HepG2 (cell line): Measurements from ENCODE around the gene CDC26. TPM values are rescaled to one million over a fixed set of nuclear protein-coding genes. Genes with fewer than 3 reads are reported as not detected.

Experiments
- AGO1 ChIP-seq: fragments of 200-400 bp; formaldehyde crosslinking; IDR thresholded peaks from 2 replicates; pipeline ENCODE4 v1.6.1; 2017; ENCODE audit warnings: mild to moderate bottlenecking, low read depth, low read length, moderate library complexity; ENCODE audit not compliant: poor library complexity, severe bottlenecking
- ERF ChIP-seq: IDR thresholded peaks from 2 replicates; pipeline ENCODE4 v1.6.1; 2018; ENCODE audit warnings: missing biosample characterization, missing genetic modification reagents
- GFI1 ChIP-seq: sonication (generic); formaldehyde crosslinking; IDR thresholded peaks from 2 replicates; pipeline ENCODE4 v1.5.0; 2020; ENCODE audit warnings: missing genetic modification reagents, mild to moderate bottlenecking, borderline replicate concordance
- NFYC ChIP-seq: IDR thresholded peaks from 2 replicates; pipeline ENCODE4 v1.6.1; 2016; ENCODE audit warnings: missing genetic modification reagents, missing compliant biosample characterization
- PHB2 ChIP-seq: fragments of 450-650 bp; IDR thresholded peaks from 2 replicates; pipeline ENCODE4 v1.6.1; 2018; ENCODE audit not compliant: partially characterized antibody
- POGZ ChIP-seq: sonication (generic); formaldehyde crosslinking; IDR thresholded peaks from 2 replicates; pipeline ENCODE4 v1.4.0; 2020; ENCODE audit warnings: mild to moderate bottlenecking, missing genetic modification reagents
- TEAD3 ChIP-seq: optimal IDR thresholded peaks from 2 replicates; pipeline ENCODE3; 2016; ENCODE audit warnings: borderline replicate concordance
- ZBTB3 ChIP-seq: sonication (generic); formaldehyde crosslinking; IDR thresholded peaks from 2 replicates; pipeline ENCODE4 v1.4.0; 2020; ENCODE audit warnings: low read depth, mild to moderate bottlenecking, moderate library complexity, missing genetic modification reagents, borderline replicate concordance
- ZFP36L1 ChIP-seq: sonication (generic); formaldehyde crosslinking; IDR thresholded peaks from 2 replicates; pipeline ENCODE4 v1.8.0; 2022; ENCODE audit warnings: mild to moderate bottlenecking, missing genetic modification reagents, moderate library complexity
- ZNF225 ChIP-seq: sonication (generic); formaldehyde crosslinking; IDR thresholded peaks from 2 replicates; pipeline ENCODE4 v1.4.0; 2020; ENCODE audit warnings: mild to moderate bottlenecking, missing genetic modification reagents
- ZNF547 ChIP-seq: sonication (generic); formaldehyde crosslinking; IDR thresholded peaks from 2 replicates; pipeline ENCODE4 v1.5.1; 2020; ENCODE audit warnings: mild to moderate bottlenecking, missing genetic modification reagents
- ZNF569 ChIP-seq: sonication (generic); formaldehyde crosslinking; IDR thresholded peaks from 2 replicates; pipeline ENCODE4 v1.5.0; 2020; ENCODE audit warnings: mild to moderate bottlenecking, missing genetic modification reagents, moderate library complexity, borderline replicate concordance
- ZNF616 ChIP-seq: sonication (generic); formaldehyde crosslinking; IDR thresholded peaks from 2 replicates; pipeline ENCODE4 v1.5.0; 2020; ENCODE audit warnings: low read depth, mild to moderate bottlenecking, missing genetic modification reagents
- ZNF703 ChIP-seq: sonication (generic); formaldehyde crosslinking; IDR thresholded peaks from 2 replicates; pipeline ENCODE4 v1.5.1; 2020; ENCODE audit warnings: missing genetic modification reagents, mild to moderate bottlenecking, moderate library complexity, borderline replicate concordance
- ZNF841 ChIP-seq: sonication (generic); formaldehyde crosslinking; IDR thresholded peaks from 2 replicates; pipeline ENCODE4 v1.8.1; 2023; ENCODE audit warnings: missing genetic modification reagents, borderline replicate concordance
- polyA plus RNA-seq, 8 experiments: library from polyadenylated mRNA; depleted of rRNA in 3 of 8; stranded (reverse) in 7 of 8; unstranded in 1 of 8; fragments of >200 nt; fragmentation: Illumina TruSeq in 4 of 8; extraction: Trizol in 4 of 8; gene quantifications; 2 replicates each; pipeline versions ENCODE4 v1.2.1 to v1.2.3, GENCODE V29; 2011 to 2016; ENCODE audit warnings: low read depth in 4 of 8, missing spikeins in 1 of 8, mixed read lengths in 1 of 8; ENCODE audit not compliant: insufficient read depth in 1 of 8
- total RNA-seq, 5 experiments: library from RNA; depleted of rRNA; stranded (reverse); fragments of >200 nt; fragmentation: Illumina TruSeq; extraction: Trizol; gene quantifications; 2 replicates each; pipeline ENCODE4 v1.2.3, GENCODE V29; 2016; ENCODE audit warnings: low read depth in 1 of 5
- TF ChIP-seq, protein P1 (sequence below), 2 experiments: sonication (generic) in 1 of 2; formaldehyde crosslinking in 1 of 2; IDR thresholded peaks; 2 replicates each; pipeline versions ENCODE4 v1.6.1 to v1.9.0; 2014 to 2022; ENCODE audit warnings: antibody characterized with exemption in 1 of 2, borderline replicate concordance in 1 of 2, inconsistent platforms in 1 of 2, low read depth in 1 of 2, missing genetic modification reagents in 1 of 2
- TF ChIP-seq, protein P2 (sequence below): sonication (generic); formaldehyde crosslinking; IDR thresholded peaks from 2 replicates; pipeline ENCODE4 v1.4.0; 2020; ENCODE audit warnings: missing genetic modification reagents
- TF ChIP-seq, protein P3 (sequence below): sonication (generic); formaldehyde crosslinking; IDR thresholded peaks from 2 replicates; pipeline ENCODE4 v1.4.0; 2020; ENCODE audit warnings: mild to moderate bottlenecking, missing genetic modification reagents, borderline replicate concordance
- TF ChIP-seq, protein P4 (sequence below): sonication (generic); formaldehyde crosslinking; IDR thresholded peaks from 2 replicates; pipeline ENCODE4 v1.4.0; 2020; ENCODE audit warnings: missing genetic modification reagents, borderline replicate concordance

Gene CDC26
- total and polyA plus RNA-seq, 2 of the 13 experiments (the other 11 are each of a cell fraction or from before 2014, with no cell fraction given): 26.6 to 57.9 TPM

DNA sequence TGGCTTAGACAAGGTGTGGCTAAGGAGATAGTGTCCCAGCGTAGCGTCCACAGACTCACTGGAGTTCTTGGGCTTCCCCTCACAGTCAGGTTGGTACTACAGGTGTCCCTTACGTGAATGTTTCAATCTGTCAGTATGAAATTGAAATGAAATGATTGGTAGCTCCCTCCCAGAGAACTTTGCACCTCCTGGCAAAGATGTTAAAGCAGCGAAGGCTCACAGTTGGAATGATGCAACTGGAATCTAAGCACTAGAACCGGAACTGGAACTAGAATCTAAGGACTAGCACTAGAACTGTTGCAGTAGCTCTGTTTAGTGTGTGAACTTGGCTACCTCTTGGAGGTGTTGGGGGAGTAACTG is 52.9 kb downstream of the CDC26 start (continued):
- TF ChIP-seq, protein P1, sequence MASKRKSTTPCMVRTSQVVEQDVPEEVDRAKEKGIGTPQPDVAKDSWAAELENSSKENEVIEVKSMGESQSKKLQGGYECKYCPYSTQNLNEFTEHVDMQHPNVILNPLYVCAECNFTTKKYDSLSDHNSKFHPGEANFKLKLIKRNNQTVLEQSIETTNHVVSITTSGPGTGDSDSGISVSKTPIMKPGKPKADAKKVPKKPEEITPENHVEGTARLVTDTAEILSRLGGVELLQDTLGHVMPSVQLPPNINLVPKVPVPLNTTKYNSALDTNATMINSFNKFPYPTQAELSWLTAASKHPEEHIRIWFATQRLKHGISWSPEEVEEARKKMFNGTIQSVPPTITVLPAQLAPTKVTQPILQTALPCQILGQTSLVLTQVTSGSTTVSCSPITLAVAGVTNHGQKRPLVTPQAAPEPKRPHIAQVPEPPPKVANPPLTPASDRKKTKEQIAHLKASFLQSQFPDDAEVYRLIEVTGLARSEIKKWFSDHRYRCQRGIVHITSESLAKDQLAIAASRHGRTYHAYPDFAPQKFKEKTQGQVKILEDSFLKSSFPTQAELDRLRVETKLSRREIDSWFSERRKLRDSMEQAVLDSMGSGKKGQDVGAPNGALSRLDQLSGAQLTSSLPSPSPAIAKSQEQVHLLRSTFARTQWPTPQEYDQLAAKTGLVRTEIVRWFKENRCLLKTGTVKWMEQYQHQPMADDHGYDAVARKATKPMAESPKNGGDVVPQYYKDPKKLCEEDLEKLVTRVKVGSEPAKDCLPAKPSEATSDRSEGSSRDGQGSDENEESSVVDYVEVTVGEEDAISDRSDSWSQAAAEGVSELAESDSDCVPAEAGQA (IDR thresholded peaks at IDR 0.05; ENCODE audit: low read depth): no peak
- TF ChIP-seq, protein P1 (CRISPR knock-in tag; IDR thresholded peaks at IDR 0.05; ENCODE audit: borderline replicate concordance): no peak
- TF ChIP-seq POGZ (CRISPR knock-in tag): no peak
- TF ChIP-seq NFYC (CRISPR knock-in tag): no peak
- no peak for TF ChIP-seq PHB2
- TF ChIP-seq ZNF547: no peak
- TF ChIP-seq, protein P2, sequence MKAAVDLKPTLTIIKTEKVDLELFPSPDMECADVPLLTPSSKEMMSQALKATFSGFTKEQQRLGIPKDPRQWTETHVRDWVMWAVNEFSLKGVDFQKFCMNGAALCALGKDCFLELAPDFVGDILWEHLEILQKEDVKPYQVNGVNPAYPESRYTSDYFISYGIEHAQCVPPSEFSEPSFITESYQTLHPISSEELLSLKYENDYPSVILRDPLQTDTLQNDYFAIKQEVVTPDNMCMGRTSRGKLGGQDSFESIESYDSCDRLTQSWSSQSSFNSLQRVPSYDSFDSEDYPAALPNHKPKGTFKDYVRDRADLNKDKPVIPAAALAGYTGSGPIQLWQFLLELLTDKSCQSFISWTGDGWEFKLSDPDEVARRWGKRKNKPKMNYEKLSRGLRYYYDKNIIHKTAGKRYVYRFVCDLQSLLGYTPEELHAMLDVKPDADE (CRISPR knock-in tag): no peak
- no peak for TF ChIP-seq ZFP36L1 (CRISPR knock-in tag)
- TF ChIP-seq ZNF841: no peak
- no peak for TF ChIP-seq ZBTB3
- no peak for TF ChIP-seq GFI1 (CRISPR knock-in tag)
- TF ChIP-seq, protein P3, sequence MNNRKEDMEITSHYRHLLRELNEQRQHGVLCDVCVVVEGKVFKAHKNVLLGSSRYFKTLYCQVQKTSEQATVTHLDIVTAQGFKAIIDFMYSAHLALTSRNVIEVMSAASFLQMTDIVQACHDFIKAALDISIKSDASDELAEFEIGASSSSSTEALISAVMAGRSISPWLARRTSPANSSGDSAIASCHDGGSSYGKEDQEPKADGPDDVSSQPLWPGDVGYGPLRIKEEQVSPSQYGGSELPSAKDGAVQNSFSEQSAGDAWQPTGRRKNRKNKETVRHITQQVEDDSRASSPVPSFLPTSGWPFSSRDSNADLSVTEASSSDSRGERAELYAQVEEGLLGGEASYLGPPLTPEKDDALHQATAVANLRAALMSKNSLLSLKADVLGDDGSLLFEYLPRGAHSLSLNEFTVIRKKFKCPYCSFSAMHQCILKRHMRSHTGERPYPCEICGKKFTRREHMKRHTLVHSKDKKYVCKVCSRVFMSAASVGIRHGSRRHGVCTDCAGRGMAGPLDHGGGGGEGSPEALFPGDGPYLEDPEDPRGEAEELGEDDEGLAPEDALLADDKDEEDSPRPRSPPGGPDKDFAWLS (CRISPR knock-in tag): no peak
- TF ChIP-seq, protein P4, sequence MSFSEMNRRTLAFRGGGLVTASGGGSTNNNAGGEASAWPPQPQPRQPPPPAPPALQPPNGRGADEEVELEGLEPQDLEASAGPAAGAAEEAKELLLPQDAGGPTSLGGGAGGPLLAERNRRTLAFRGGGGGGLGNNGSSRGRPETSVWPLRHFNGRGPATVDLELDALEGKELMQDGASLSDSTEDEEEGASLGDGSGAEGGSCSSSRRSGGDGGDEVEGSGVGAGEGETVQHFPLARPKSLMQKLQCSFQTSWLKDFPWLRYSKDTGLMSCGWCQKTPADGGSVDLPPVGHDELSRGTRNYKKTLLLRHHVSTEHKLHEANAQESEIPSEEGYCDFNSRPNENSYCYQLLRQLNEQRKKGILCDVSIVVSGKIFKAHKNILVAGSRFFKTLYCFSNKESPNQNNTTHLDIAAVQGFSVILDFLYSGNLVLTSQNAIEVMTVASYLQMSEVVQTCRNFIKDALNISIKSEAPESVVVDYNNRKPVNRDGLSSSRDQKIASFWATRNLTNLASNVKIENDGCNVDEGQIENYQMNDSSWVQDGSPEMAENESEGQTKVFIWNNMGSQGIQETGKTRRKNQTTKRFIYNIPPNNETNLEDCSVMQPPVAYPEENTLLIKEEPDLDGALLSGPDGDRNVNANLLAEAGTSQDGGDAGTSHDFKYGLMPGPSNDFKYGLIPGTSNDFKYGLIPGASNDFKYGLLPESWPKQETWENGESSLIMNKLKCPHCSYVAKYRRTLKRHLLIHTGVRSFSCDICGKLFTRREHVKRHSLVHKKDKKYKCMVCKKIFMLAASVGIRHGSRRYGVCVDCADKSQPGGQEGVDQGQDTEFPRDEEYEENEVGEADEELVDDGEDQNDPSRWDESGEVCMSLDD (CRISPR knock-in tag): no peak
- TF ChIP-seq ZNF569 (CRISPR knock-in tag): no peak
- TF ChIP-seq ZNF616 (CRISPR knock-in tag): no peak
- no peak for TF ChIP-seq TEAD3 (CRISPR knock-in tag)
- no peak for TF ChIP-seq ERF (CRISPR knock-in tag)
- TF ChIP-seq AGO1: no peak
- TF ChIP-seq ZNF225 (CRISPR knock-in tag): no peak
- TF ChIP-seq ZNF703 (CRISPR knock-in tag): no peak
